Immature natural killer cell (primary cell): Measurements from ENCODE around the gene APBA1. TPM values are rescaled to one million over a fixed set of nuclear protein-coding genes. Genes with fewer than 3 reads are reported as not detected.

Source experiments
- DNase-seq, 3 donors: peaks; one replicate each; pipeline ENCODE4 v3.0.0; 2022; ENCODE audit warnings: mixed read lengths in 1 of 3
- H3K27ac Mint-ChIP-seq, 6 donors: one replicate each; pipeline ENCODE4 v1.8.0; 2020; ENCODE audit warnings: mixed read lengths in 6 of 6, mild to moderate bottlenecking in 5 of 6, inconsistent platforms in 4 of 6, moderate library complexity in 3 of 6
- H3K27me3 Mint-ChIP-seq, 3 donors: one replicate each; pipeline ENCODE4 v1.8.0; 2020 to 2021; ENCODE audit warnings: low read depth in 3 of 3, mild to moderate bottlenecking in 3 of 3, mixed read lengths in 3 of 3, moderate library complexity in 3 of 3, inconsistent platforms in 1 of 3
- H3K36me3 Mint-ChIP-seq, 3 donors: one replicate each; pipeline ENCODE4 v1.8.0; 2020; ENCODE audit warnings: mixed read lengths in 3 of 3, inconsistent platforms in 2 of 3, mild to moderate bottlenecking in 2 of 3
- H3K4me1 Mint-ChIP-seq, 2 donors: one replicate each; pipeline ENCODE4 v1.8.0; 2020; ENCODE audit warnings: inconsistent platforms in 2 of 2, mild to moderate bottlenecking in 2 of 2, mixed read lengths in 2 of 2, moderate library complexity in 1 of 2
- H3K4me3 Mint-ChIP-seq, 5 donors: one replicate each; pipeline ENCODE4 v1.8.0; 2020; ENCODE audit warnings: mild to moderate bottlenecking in 5 of 5, mixed read lengths in 5 of 5, inconsistent platforms in 3 of 5, moderate library complexity in 3 of 5
- H3K9me3 Mint-ChIP-seq, 6 donors: one replicate each; pipeline ENCODE4 v1.8.0; 2020; ENCODE audit warnings: mild to moderate bottlenecking in 6 of 6, mixed read lengths in 6 of 6, inconsistent platforms in 4 of 6, moderate library complexity in 3 of 6
- polyA plus RNA-seq, 3 donors: library from polyadenylated mRNA; unstranded; fragments of 300-500 nt; fragmentation: Illumina TruSeq; gene quantifications; one replicate each; pipeline ENCODE4 v1.2.3, GENCODE V29; 2021

The APBA1 gene
- polyA plus RNA-seq, 3 donors from 2014 or later, result not detected

- Mint-ChIP-seq H3K27me3 (peaks cover 0 to 10% (median 7%) of the 10 kb centered on the region in 3 donors), H3K36me3 (no peaks in the 10 kb centered on the region), H3K9me3 (peaks cover 0 to 7% (median 0%) of the 10 kb centered on the region in 6 donors), H3K4me3 (no peak overlapping the region), H3K27ac (no peak overlapping the region), H3K4me1 (no peaks in the 10 kb centered on the region)
- no peak for DNase-seq
These were observed 25.4 kb downstream of the APBA1 start for GRCh38 chr9:69646810-69647209.

DNA sequence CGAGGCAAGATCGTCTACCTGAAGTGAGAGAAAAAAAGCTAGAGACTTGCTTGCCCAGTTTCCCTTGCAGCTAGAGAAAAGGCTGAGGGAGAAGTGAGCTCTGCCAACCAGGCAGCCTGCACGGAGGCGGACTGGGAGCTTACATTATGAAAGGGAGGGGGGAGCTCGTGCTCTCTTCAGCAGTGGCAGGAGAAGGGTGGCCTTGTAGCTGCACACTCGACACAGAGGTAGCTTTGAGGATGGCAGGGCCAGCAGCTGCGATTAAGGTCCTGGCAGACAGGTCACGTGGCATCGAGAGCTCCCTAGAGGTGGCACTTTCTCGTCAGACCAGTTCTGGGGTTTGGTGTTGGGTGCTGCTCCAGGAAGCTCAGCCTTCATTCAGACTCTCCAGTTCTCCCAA, 26.7 kb downstream of the APBA1 start:
- Mint-ChIP-seq H3K27me3 (peaks cover 0 to 11% (median 5%) of the 10 kb centered on the region in 3 donors), H3K36me3 (no peaks in the 10 kb centered on the region), H3K9me3 (peaks cover 0 to 7% (median 0%) of the 10 kb centered on the region in 6 donors), H3K4me1 (no peaks in the 10 kb centered on the region), H3K27ac (no peak overlapping the region), H3K4me3 (no peak overlapping the region)
- DNase-seq, result no peak

GRCh38 chr9:69643098-69643497, 29.1 kb downstream of the APBA1 start:
- no peak for DNase-seq
- Mint-ChIP-seq H3K36me3 (no peaks in the 10 kb centered on the region), H3K4me1 (no peaks in the 10 kb centered on the region), H3K9me3 (peaks cover 0 to 2% (median 0%) of the 10 kb centered on the region in 6 donors), H3K4me3 (no peak overlapping the region), H3K27me3 (peaks cover 0 to 11% (median 2%) of the 10 kb centered on the region in 3 donors), H3K27ac (no peak overlapping the region)

DNA sequence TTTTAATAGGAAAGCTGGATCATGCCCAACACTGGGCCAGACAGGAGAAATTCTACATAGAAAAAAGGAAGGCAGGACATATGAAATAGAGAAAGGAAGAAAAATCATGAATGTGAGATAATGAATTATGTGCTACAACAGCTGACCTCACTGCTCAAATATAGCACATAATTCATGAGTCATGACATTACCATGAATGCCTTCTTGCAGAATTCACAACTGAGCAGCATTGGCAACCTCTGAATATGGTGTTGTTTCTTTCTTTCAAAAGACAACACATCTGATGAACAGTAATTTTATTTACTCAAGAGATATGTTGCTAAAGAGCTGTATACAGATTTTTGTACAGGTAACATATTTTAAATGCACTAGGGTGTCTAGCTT, 34.4 kb downstream of the APBA1 start:
- H3K4me1 Mint-ChIP-seq, result no peaks in the 10 kb centered on the region
- no peaks in the 10 kb centered on the region for H3K36me3 Mint-ChIP-seq
- H3K9me3 Mint-ChIP-seq, result peaks cover 0 to 5% (median 0%) of the 10 kb centered on the region in 6 donors
- peaks cover 0 to 6% (median 2%) of the 10 kb centered on the region in 3 donors for H3K27me3 Mint-ChIP-seq
- no peak overlapping the region for H3K27ac Mint-ChIP-seq
- no peak overlapping the region for H3K4me3 Mint-ChIP-seq
- no peak for DNase-seq

DNA sequence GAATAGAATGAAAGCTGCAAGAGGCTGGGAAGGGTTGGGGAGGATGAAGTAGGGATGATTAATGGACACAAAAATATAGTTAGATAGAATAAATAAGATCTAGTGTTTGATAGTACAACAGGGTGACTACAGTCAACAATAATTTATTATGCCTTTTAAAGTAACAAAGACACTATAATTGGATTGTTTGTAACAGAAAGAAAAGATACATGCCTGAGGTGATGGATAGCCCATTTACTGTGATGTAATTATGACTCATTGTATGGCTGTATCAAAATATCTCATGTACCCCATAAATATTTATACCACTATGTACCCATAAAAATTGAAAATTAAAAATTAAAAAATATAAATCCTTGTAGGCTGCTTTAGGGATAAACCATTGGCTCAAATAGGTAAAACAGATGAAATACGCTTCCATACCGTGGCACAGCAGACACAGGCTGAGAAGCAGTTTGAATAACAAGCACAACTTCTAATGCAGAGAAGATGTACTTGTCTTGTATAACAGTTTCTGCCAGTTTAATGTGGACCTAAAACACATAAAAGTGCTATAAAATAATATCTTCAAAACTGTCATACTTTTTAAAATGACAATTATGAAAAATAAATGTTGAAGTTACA, 34.9 kb downstream of the APBA1 start:
- Mint-ChIP-seq H3K9me3 (peaks cover 0 to 5% (median 0%) of the 10 kb centered on the region in 6 donors), H3K27me3 (peaks cover 0 to 5% (median 2%) of the 10 kb centered on the region in 3 donors), H3K4me1 (no peaks in the 10 kb centered on the region), H3K4me3 (no peak overlapping the region), H3K36me3 (no peaks in the 10 kb centered on the region), H3K27ac (no peak overlapping the region)
- no peak for DNase-seq

DNA sequence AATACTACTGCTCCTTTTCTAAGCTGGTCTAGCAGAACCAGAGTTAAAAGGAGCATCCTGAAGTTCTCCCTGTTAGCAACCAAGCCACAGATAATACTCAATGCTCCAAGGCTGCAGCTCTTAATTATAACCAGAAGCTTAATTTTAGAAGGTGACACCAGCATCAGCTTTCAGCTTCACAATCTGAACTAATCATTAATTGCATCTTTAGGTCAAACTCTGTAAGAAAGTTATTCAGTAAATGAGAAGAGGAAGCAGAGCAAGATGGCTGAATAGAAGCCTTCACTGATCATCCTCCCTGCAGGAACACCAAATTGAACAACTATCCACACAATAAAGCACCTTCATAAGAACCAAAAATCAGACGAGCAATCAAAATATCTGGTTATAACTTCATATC, 38.5 kb downstream of the APBA1 start:
- H3K36me3 Mint-ChIP-seq, result no peaks in the 10 kb centered on the region
- H3K4me3 Mint-ChIP-seq, result no peak overlapping the region
- H3K27me3 Mint-ChIP-seq, result peaks cover 0 to 4% (median 2%) of the 10 kb centered on the region in 3 donors
- H3K27ac Mint-ChIP-seq, result no peak overlapping the region
- H3K4me1 Mint-ChIP-seq, result no peaks in the 10 kb centered on the region
- no peak for DNase-seq
- H3K9me3 Mint-ChIP-seq, result peaks cover 0 to 5% (median 0%) of the 10 kb centered on the region in 6 donors

DNA sequence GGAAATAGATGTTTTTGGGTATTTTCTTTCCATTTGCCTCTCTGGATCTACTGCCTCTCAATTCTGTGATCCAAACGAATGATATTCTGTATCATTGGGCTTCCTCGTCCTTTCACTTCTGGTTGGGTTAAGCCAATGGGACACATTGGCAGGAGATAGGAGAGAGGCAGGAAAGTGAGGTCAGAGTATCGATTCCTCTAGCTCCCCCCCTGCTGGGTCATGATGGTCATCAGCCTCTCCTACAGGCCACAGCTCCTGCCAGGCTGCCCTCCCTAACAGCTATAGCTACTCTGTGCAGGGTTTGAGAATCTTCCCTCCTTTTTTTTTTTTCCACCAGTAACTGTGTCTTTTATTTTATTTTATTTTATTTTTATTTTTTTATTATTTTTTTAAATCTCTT, 39.4 kb downstream of the APBA1 start:
- no peaks in the 10 kb centered on the region for H3K4me1 Mint-ChIP-seq
- H3K27me3 Mint-ChIP-seq, result peaks cover 0 to 4% (median 2%) of the 10 kb centered on the region in 3 donors
- H3K9me3 Mint-ChIP-seq, result peaks cover 0 to 5% (median 0%) of the 10 kb centered on the region in 6 donors
- H3K4me3 Mint-ChIP-seq, result no peak overlapping the region
- H3K27ac Mint-ChIP-seq, result no peak overlapping the region
- no peak for DNase-seq
- no peaks in the 10 kb centered on the region for H3K36me3 Mint-ChIP-seq

DNA sequence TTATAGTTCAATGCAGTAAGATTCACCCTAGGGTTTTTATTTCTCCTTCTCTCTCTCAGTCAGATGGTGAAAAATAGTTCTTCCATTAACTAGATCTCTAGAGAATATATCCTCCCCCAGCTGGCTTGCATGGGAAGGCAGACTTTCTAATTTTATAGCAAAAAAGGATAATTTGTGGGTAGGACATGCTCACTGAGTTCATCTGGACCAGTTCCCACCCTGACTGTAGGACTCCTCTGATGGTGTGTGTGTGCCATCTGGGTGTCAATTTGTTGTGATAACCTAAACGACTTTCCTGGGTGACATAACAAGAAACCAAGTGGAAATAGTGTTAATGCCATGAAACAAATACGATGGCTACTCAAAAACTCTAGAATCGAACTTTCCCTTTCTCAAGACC, 44.9 kb downstream of the APBA1 start:
- DNase-seq, result no peak
- no peaks in the 10 kb centered on the region for H3K36me3 Mint-ChIP-seq
- no peaks in the 10 kb centered on the region for H3K4me1 Mint-ChIP-seq
- peaks cover 0 to 3% (median 0%) of the 10 kb centered on the region in 6 donors for H3K9me3 Mint-ChIP-seq
- no peak overlapping the region for H3K4me3 Mint-ChIP-seq
- peaks cover 0 to 7% (median 4%) of the 10 kb centered on the region in 3 donors for H3K27me3 Mint-ChIP-seq
- no peak overlapping the region for H3K27ac Mint-ChIP-seq

GRCh38 chr9:69623276-69623675, 48.9 kb downstream of the APBA1 start:
- Mint-ChIP-seq H3K4me1 (no peaks in the 10 kb centered on the region), H3K27me3 (peaks cover 0 to 7% (median 4%) of the 10 kb centered on the region in 3 donors), H3K27ac (no peak overlapping the region), H3K4me3 (no peak overlapping the region), H3K9me3 (peaks cover 0 to 1% (median 0%) of the 10 kb centered on the region in 6 donors), H3K36me3 (no peaks in the 10 kb centered on the region)
- DNase-seq, result no peak

- Mint-ChIP-seq H3K4me3 (no peak overlapping the region), H3K36me3 (no peaks in the 10 kb centered on the region), H3K9me3 (peaks cover 0 to 1% (median 0%) of the 10 kb centered on the region in 6 donors), H3K27me3 (peaks cover 0 to 7% (median 4%) of the 10 kb centered on the region in 3 donors), H3K4me1 (no peaks in the 10 kb centered on the region), H3K27ac (no peak overlapping the region)
- DNase-seq, result no peak
These were observed 49.5 kb downstream of the APBA1 start for GRCh38 chr9:69622676-69623075.

DNA sequence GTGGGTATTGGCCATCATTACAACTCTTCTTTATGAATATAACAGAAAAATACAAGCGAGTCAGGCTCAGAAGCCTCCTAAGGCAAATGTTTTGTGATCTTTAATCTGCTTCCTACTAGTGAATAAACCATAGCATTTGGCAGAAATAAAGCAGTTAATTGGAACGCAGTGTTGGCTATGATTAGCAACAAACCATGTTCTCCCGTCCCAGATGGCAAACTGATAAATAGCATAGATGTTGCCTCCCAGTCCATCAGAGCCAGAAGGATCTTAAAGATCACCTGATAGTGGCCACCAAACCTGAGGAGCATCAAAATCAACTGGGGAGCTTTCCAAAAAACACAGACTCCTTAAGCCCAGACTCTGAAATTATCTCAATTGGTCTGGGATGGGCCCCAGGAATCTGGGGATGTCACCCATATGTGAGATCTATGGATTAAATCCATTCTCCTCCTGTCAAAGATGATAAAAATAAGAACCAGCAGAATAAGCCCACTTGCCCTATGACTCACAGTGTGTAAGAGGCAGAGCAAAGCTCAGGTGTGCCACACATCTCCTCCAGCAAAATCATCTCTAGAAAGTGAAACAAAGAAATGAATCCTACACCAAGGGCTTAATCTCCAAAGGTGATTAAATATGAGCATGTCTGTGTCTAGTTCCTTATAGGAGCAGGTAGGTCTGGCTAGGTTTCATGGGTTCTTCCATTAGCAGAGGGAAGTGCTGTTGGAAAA, 50.3 kb downstream of the APBA1 start:
- no peaks in the 10 kb centered on the region for H3K4me1 Mint-ChIP-seq
- peaks cover 0 to 12% (median 4%) of the 10 kb centered on the region in 3 donors for H3K27me3 Mint-ChIP-seq
- H3K9me3 Mint-ChIP-seq, result peaks cover 0 to 1% (median 0%) of the 10 kb centered on the region in 6 donors
- H3K36me3 Mint-ChIP-seq, result no peaks in the 10 kb centered on the region
- no peak overlapping the region for H3K4me3 Mint-ChIP-seq
- DNase-seq, result no peak
- H3K27ac Mint-ChIP-seq, result no peak overlapping the region

GRCh38 chr9:69620731-69621130, 51.4 kb downstream of the APBA1 start:
- Mint-ChIP-seq H3K4me3 (no peak overlapping the region), H3K9me3 (peaks cover 0 to 1% (median 0%) of the 10 kb centered on the region in 6 donors), H3K27ac (no peak overlapping the region), H3K4me1 (no peaks in the 10 kb centered on the region), H3K27me3 (peaks cover 0 to 9% (median 2%) of the 10 kb centered on the region in 3 donors), H3K36me3 (no peaks in the 10 kb centered on the region)
- DNase-seq, result no peak

DNA sequence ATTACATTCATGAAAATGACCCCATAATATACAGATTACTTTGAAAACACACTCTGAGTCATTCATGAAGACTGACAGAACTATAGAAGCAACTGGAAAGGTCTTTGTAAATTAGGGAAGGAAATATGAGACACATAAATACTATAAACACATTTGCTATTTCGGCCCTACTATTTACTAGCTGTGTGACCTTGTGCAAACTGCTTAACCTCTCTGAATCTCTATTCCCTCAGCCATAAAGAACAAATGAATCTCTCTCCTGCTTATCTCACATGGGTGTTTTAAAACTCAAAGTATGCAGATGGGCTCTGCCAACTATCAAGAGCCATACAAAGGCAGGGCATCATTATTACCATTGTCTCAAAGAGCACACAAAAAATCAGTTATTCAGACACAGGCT, 52.9 kb downstream of the APBA1 start:
- Mint-ChIP-seq H3K4me3 (no peak overlapping the region), H3K36me3 (no peaks in the 10 kb centered on the region), H3K27ac (no peak overlapping the region), H3K9me3 (peaks cover 0 to 1% (median 0%) of the 10 kb centered on the region in 6 donors), H3K4me1 (no peaks in the 10 kb centered on the region), H3K27me3 (peaks cover 0 to 5% (median 2%) of the 10 kb centered on the region in 3 donors)
- no peak for DNase-seq

DNA sequence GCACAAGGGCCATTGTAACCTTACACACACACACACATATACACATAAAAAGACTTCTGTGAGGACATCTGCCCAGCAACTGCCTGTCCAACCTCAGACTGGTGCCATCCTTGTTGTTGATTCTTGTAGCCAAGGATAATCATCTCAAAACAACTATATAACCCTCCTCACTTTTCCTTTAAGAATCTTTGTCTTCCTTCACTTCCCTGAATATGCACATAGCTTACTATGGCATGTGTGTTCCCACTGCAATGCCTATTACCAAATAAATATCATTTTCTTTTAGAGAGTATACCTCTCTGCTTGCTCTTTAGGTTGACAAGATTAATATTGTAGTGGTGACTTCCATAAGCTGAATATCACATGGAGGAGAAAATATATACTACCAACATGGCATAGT, 55.2 kb downstream of the APBA1 start:
- no peaks in the 10 kb centered on the region for H3K36me3 Mint-ChIP-seq
- no peaks in the 10 kb centered on the region for H3K4me1 Mint-ChIP-seq
- DNase-seq, result no peak
- no peak overlapping the region for H3K4me3 Mint-ChIP-seq
- no peaks in the 10 kb centered on the region for H3K9me3 Mint-ChIP-seq
- H3K27ac Mint-ChIP-seq, result no peak overlapping the region
- peaks cover 0 to 5% (median 4%) of the 10 kb centered on the region in 3 donors for H3K27me3 Mint-ChIP-seq
